Measurements from ENCODE around the gene APLP1.

GRCh38 chr19:35888398-35888797 lies 20.0 kb downstream of the APLP1 start:
- TF ChIP-seq CTCF (IDR thresholded peaks at IDR 0.05) (no peak), POLR2A (IDR thresholded peaks at IDR 0.05) (no peak)
